ENCODE results near the gene TLL2. TPM values are rescaled to one million over a fixed set of nuclear protein-coding genes. Genes with fewer than 3 reads are reported as not detected.

The TLL2 gene
- total RNA-seq, 1 donor from 2014 or later: 2.1 TPM

- Mint-ChIP-seq H3K27ac (ENCODE audit: unreplicated experiment) (peak overlapping the region; percentile 77), H3K36me3 (ENCODE audit: low read depth) (no peaks in the 10 kb centered on the region), H3K27me3 (ENCODE audit: low read depth) (peaks cover 9% of the 10 kb centered on the region), H3K4me1 (peaks cover 17% of the 10 kb centered on the region), H3K9me3 (no peaks in the 10 kb centered on the region), H3K4me3 (no peak overlapping the region)
- DNase-seq (ENCODE audit: low read depth, low spot score): no peak
- TF ChIP-seq CTCF (conservative IDR thresholded peaks at IDR 0.05): no peak
Measured at GRCh38 chr10:96377816-96378294, 135.9 kb downstream of the TLL2 start.

GRCh38 chr10:96376483-96376882, 137.2 kb downstream of the TLL2 start:
- TF ChIP-seq CTCF (conservative IDR thresholded peaks at IDR 0.05): no peak
- no peak overlapping the region for H3K4me3 Mint-ChIP-seq
- H3K9me3 Mint-ChIP-seq: no peaks in the 10 kb centered on the region
- H3K27ac Mint-ChIP-seq (ENCODE audit: unreplicated experiment): no peak overlapping the region
- DNase-seq (ENCODE audit: low read depth, low spot score): no peak
- H3K4me1 Mint-ChIP-seq: peaks cover 23% of the 10 kb centered on the region
- H3K27me3 Mint-ChIP-seq (ENCODE audit: low read depth): peaks cover 9% of the 10 kb centered on the region
- no peaks in the 10 kb centered on the region for H3K36me3 Mint-ChIP-seq (ENCODE audit: low read depth)

GRCh38 chr10:96374985-96375830, 138.5 kb downstream of the TLL2 start:
- H3K4me3 Mint-ChIP-seq: peak overlapping the region; percentile 83
- peak; percentile 98 for TF ChIP-seq CTCF (conservative IDR thresholded peaks at IDR 0.05)
- peaks cover 23% of the 10 kb centered on the region for H3K4me1 Mint-ChIP-seq
- peaks cover 9% of the 10 kb centered on the region for H3K27me3 Mint-ChIP-seq (ENCODE audit: low read depth)
- no peaks in the 10 kb centered on the region for H3K36me3 Mint-ChIP-seq (ENCODE audit: low read depth)
- H3K27ac Mint-ChIP-seq (ENCODE audit: unreplicated experiment): no peak overlapping the region
- H3K9me3 Mint-ChIP-seq: no peaks in the 10 kb centered on the region
- peak; percentile 97 for DNase-seq (ENCODE audit: low read depth, low spot score)

GRCh38 chr10:96374639-96374984, 139.1 kb downstream of the TLL2 start:
- H3K4me1 Mint-ChIP-seq: peaks cover 23% of the 10 kb centered on the region
- H3K27ac Mint-ChIP-seq (ENCODE audit: unreplicated experiment): no peak overlapping the region
- peak overlapping the region; percentile 83 for H3K4me3 Mint-ChIP-seq
- no peak for TF ChIP-seq CTCF (conservative IDR thresholded peaks at IDR 0.05)
- H3K36me3 Mint-ChIP-seq (ENCODE audit: low read depth): no peaks in the 10 kb centered on the region
- no peaks in the 10 kb centered on the region for H3K9me3 Mint-ChIP-seq
- peak; percentile 9 for DNase-seq (ENCODE audit: low read depth, low spot score)
- peaks cover 9% of the 10 kb centered on the region for H3K27me3 Mint-ChIP-seq (ENCODE audit: low read depth)

GRCh38 chr10:96374004-96374403, 139.7 kb downstream of the TLL2 start:
- H3K4me3 Mint-ChIP-seq: peak overlapping the region; percentile 83
- no peaks in the 10 kb centered on the region for H3K36me3 Mint-ChIP-seq (ENCODE audit: low read depth)
- TF ChIP-seq CTCF (conservative IDR thresholded peaks at IDR 0.05): no peak
- peaks cover 23% of the 10 kb centered on the region for H3K4me1 Mint-ChIP-seq
- H3K27me3 Mint-ChIP-seq (ENCODE audit: low read depth): peaks cover 9% of the 10 kb centered on the region
- DNase-seq (ENCODE audit: low read depth, low spot score): no peak
- H3K27ac Mint-ChIP-seq (ENCODE audit: unreplicated experiment): no peak overlapping the region
- H3K9me3 Mint-ChIP-seq: no peaks in the 10 kb centered on the region
